ENCODE measurements around the gene PTK6. TPM values are rescaled to one million over a fixed set of nuclear protein-coding genes. Genes with fewer than 3 reads are reported as not detected.

The PTK6 gene
- total and polyA plus RNA-seq, 2 of the 13 experiments (the other 11 are each of a cell fraction or from before 2014, with no cell fraction given) = 0.08 TPM; not detected in 1

GRCh38 chr20:63574156-63574828 is 37.1 kb upstream of the PTK6 start, which contains the start of gene HELZ2 (continued):
- TF ChIP-seq TRAFD1 (CRISPR knock-in tag; IDR thresholded peaks at IDR 0.05; ENCODE audit: borderline replicate concordance) (no peak), FOXA3 (CRISPR knock-in tag; IDR thresholded peaks at IDR 0.05) (no peak), HOXA5 (CRISPR knock-in tag; IDR thresholded peaks at IDR 0.05) (peak; percentile 60; the same call in 1 of the 2 replicates), KLF13 (CRISPR knock-in tag; IDR thresholded peaks at IDR 0.05) (no peak), PHF8 (CRISPR knock-in tag; IDR thresholded peaks at IDR 0.05) (peak; percentile 46; the same call in 1 of the 2 replicates), ZNF766 (CRISPR knock-in tag; IDR thresholded peaks at IDR 0.05; ENCODE audit: borderline replicate concordance) (no peak; the same call in 1 of the 2 replicates), ZNF619 (CRISPR knock-in tag; IDR thresholded peaks at IDR 0.05) (peak; percentile 64; the same call in 1 of the 2 replicates), REXO4 (CRISPR knock-in tag; IDR thresholded peaks at IDR 0.05; ENCODE audit: borderline replicate concordance) (0 out of 2 replicates have a peak, but pooled peaks have one; percentile 17), ZFP1 (CRISPR knock-in tag; IDR thresholded peaks at IDR 0.05) (no peak), REPIN1 (CRISPR knock-in tag; IDR thresholded peaks at IDR 0.05; ENCODE audit: borderline replicate concordance, low read depth) (peak; percentile 39; the same call in 1 of the 2 replicates), ZNF891 (CRISPR knock-in tag; IDR thresholded peaks at IDR 0.05) (peak; percentile 94), NFKB2 (CRISPR knock-in tag; IDR thresholded peaks at IDR 0.05; ENCODE audit: borderline replicate concordance) (no peak; the same call in 1 of the 2 replicates), ARID5B (CRISPR knock-in tag; IDR thresholded peaks at IDR 0.05) (0 out of 2 replicates have a peak, but pooled peaks have one; percentile 28), ZFYVE20 (CRISPR knock-in tag; IDR thresholded peaks at IDR 0.05; ENCODE audit: borderline replicate concordance, low read depth) (no peak), ESRRA (CRISPR knock-in tag; IDR thresholded peaks at IDR 0.05; ENCODE audit: low read depth) (no peak), ZNF672 (CRISPR knock-in tag; IDR thresholded peaks at IDR 0.05) (no peak), ZBTB10 (CRISPR knock-in tag; IDR thresholded peaks at IDR 0.05; ENCODE audit: borderline replicate concordance) (no peak), YEATS4 (CRISPR knock-in tag; IDR thresholded peaks at IDR 0.05; ENCODE audit: borderline replicate concordance) (peak; percentile 72; the same call in 1 of the 2 replicates), TSC22D2 (CRISPR knock-in tag; IDR thresholded peaks at IDR 0.05; ENCODE audit: borderline replicate concordance) (0 out of 2 replicates have a peak, but pooled peaks have one; percentile 68), DR1 (CRISPR knock-in tag; IDR thresholded peaks at IDR 0.05) (0 out of 2 replicates have a peak, but pooled peaks have one; percentile 39), FOXC1 (CRISPR knock-in tag; IDR thresholded peaks at IDR 0.05; ENCODE audit: borderline replicate concordance) (peak; percentile 60)

Measured in HepG2 (cell line).